Choroid plexus epithelial cell (primary cell): ENCODE measurements around the gene IFT74.
A peak's percentile ranks its signal among the peaks of the same experiment; 100 is the strongest.

Experiments
- DNase-seq: peaks from one replicate; pipeline ENCODE4 v3.0.0-alpha.2; 2010; ENCODE audit warnings: low read depth
- H3K4me3 ChIP-seq: 2 replicates; pipeline ENCODE4 v1.5.1; 2011; ENCODE audit warnings: low read depth, mild to moderate bottlenecking, control low read depth, low read length, moderate library complexity
- CTCF ChIP-seq: conservative IDR thresholded peaks from 2 replicates; pipeline ENCODE4 v1.5.1; 2011; ENCODE audit warnings: low read depth, mild to moderate bottlenecking, control low read depth, inconsistent platforms, low read length, moderate library complexity

The IFT74 gene

GRCh38 chr9:27042476-27042875, 86.3 kb downstream of the IFT74 start:
- DNase-seq, result no peak
- no peak for TF ChIP-seq CTCF
- no peak overlapping the region for H3K4me3 ChIP-seq

GRCh38 chr9:27043176-27043575, 87.0 kb downstream of the IFT74 start:
- no peak overlapping the region for H3K4me3 ChIP-seq
- no peak for DNase-seq
- TF ChIP-seq CTCF, result no peak

GRCh38 chr9:27047136-27047535, 90.9 kb downstream of the IFT74 start:
- no peak for TF ChIP-seq CTCF
- H3K4me3 ChIP-seq, result no peak overlapping the region
- DNase-seq, result no peak

GRCh38 chr9:27053369-27054022, 97.3 kb downstream of the IFT74 start:
- no peak overlapping the region for H3K4me3 ChIP-seq
- peak; percentile 55 for DNase-seq

GRCh38 chr9:27054125-27054524, 97.9 kb downstream of the IFT74 start:
- no peak for DNase-seq
- TF ChIP-seq CTCF, result no peak
- no peak overlapping the region for H3K4me3 ChIP-seq

More at GRCh38 chr9:27053369-27054022, 97.3 kb downstream of the IFT74 start:
- no peak for TF ChIP-seq CTCF

- H3K4me3 ChIP-seq, result no peak overlapping the region
- TF ChIP-seq CTCF, result no peak
- no peak for DNase-seq
These were observed 98.6 kb downstream of the IFT74 start for GRCh38 chr9:27054841-27055240.

- no peak for TF ChIP-seq CTCF
- no peak overlapping the region for H3K4me3 ChIP-seq
- no peak for DNase-seq
These were observed 103.2 kb downstream of the IFT74 start for GRCh38 chr9:27059412-27059811.
